Right lung (tissue), 5 donors: ENCODE results near the gene BAG3. TPM values are rescaled to one million over a fixed set of nuclear protein-coding genes. Genes with fewer than 3 reads are reported as not detected.
"Not testable (repeated sequence)": the region's sequence is repeated elsewhere in the genome, so short reads cannot be mapped to it uniquely, and the experiment has no call there.

Experiments used
- DNase-seq, 2 donors: peaks; one replicate each; pipeline ENCODE4 v3.0.0-alpha.2; 2013
- polyA plus RNA-seq, 5 donors: library from polyadenylated mRNA; unstranded; fragments of 120-200 nt; gene quantifications; one replicate each; pipeline versions ENCODE4 v1.2.1 to v1.2.3, GENCODE V29; 2013; ENCODE audit warnings: inconsistent platforms in 1 of 5, low replicate concordance in 1 of 5; ENCODE audit not compliant: insufficient read length in 5 of 5, insufficient read depth in 1 of 5

The BAG3 gene
- polyA plus RNA-seq, 5 donors = 13.7 to 23.4 (median 16.6) TPM

GRCh38 chr10:119688033-119688508 is 36.9 kb downstream of the BAG3 start:
- DNase-seq = no peak

- no peak for DNase-seq
Measured at GRCh38 chr10:119689016-119689580, 37.9 kb downstream of the BAG3 start.

GRCh38 chr10:119691726-119692125 is 40.5 kb downstream of the BAG3 start:
- DNase-seq = no peak

GRCh38 chr10:119693262-119693957 is 42.2 kb downstream of the BAG3 start:
- no peak for DNase-seq

- no peak for DNase-seq
Measured at GRCh38 chr10:119694608-119695007, 43.4 kb downstream of the BAG3 start.

- no peak for DNase-seq
Measured at GRCh38 chr10:119700321-119700954, 49.3 kb downstream of the BAG3 start.

GRCh38 chr10:119701861-119702260 is 50.7 kb downstream of the BAG3 start:
- DNase-seq = no peak

- DNase-seq = no peak
Measured at GRCh38 chr10:119702583-119702982, 51.4 kb downstream of the BAG3 start.

- DNase-seq = no peak
Measured at GRCh38 chr10:119703903-119704508, 52.8 kb downstream of the BAG3 start.

GRCh38 chr10:119705434-119705831 is 54.3 kb downstream of the BAG3 start:
- no peak for DNase-seq

- no peak for DNase-seq
Measured at GRCh38 chr10:119706521-119707278, 55.5 kb downstream of the BAG3 start.

- not testable (repeated sequence) for DNase-seq
Measured at GRCh38 chr10:119707331-119707730, 56.2 kb downstream of the BAG3 start.

GRCh38 chr10:119710935-119711334 is 59.8 kb downstream of the BAG3 start:
- DNase-seq = not testable (repeated sequence)

- no peak for DNase-seq
Measured at GRCh38 chr10:119713744-119714483, 62.7 kb downstream of the BAG3 start.

GRCh38 chr10:119714484-119714816 is 63.3 kb downstream of the BAG3 start:
- DNase-seq = no peak

GRCh38 chr10:119715628-119716505 is 64.7 kb downstream of the BAG3 start:
- peak; percentile 32 to 35 for DNase-seq

GRCh38 chr10:119723161-119723560 is 72.0 kb downstream of the BAG3 start:
- DNase-seq = no peak

GRCh38 chr10:119723624-119724023 is 72.4 kb downstream of the BAG3 start:
- no peak for DNase-seq

- DNase-seq = peak; percentile 20 to 39
Measured at GRCh38 chr10:119724593-119725516, 73.7 kb downstream of the BAG3 start.
